A172 (cell line): ENCODE results near the gene GPX6. TPM values are rescaled to one million over a fixed set of nuclear protein-coding genes. Genes with fewer than 3 reads are reported as not detected.
"Not testable (repeated sequence)": the region's sequence is repeated elsewhere in the genome, so short reads cannot be mapped to it uniquely, and the experiment has no call there.

Source experiments
- DNase-seq: peaks from one replicate; pipeline ENCODE4 v3.0.0-alpha.2; 2015; ENCODE audit warnings: low spot score
- total RNA-seq: library from RNA; depleted of rRNA; stranded (reverse); fragments of >200 nt; shearing (Covaris generic); gene quantifications from 2 replicates; pipeline ENCODE4 v1.2.3, GENCODE V29; 2014; rRNA removed

GPX6 gene
- total RNA-seq, 1 experiment from 2014 or later: not detected

- DNase-seq: no peak
Observed at GRCh38 chr6:28485482-28485881, 30.1 kb downstream of the GPX6 start.

GRCh38 chr6:28480253-28480932, 35.2 kb downstream of the GPX6 start:
- no peak for DNase-seq

- DNase-seq: no peak
Observed at GRCh38 chr6:28478518-28478917, 37.1 kb downstream of the GPX6 start.

GRCh38 chr6:28474441-28475219, 41.0 kb downstream of the GPX6 start:
- DNase-seq: peak; percentile 91

GRCh38 chr6:28469153-28469745, 46.3 kb downstream of the GPX6 start:
- not testable (repeated sequence) for DNase-seq

- DNase-seq: no peak
Observed at GRCh38 chr6:28468056-28468455, 47.5 kb downstream of the GPX6 start.

GRCh38 chr6:28462401-28462800, 53.2 kb downstream of the GPX6 start:
- DNase-seq: no peak

GRCh38 chr6:28458568-28458967, 57.0 kb downstream of the GPX6 start:
- no peak for DNase-seq

Other genes with a start within 250 kb of the GPX6 start
- 16.9 and 18.7 TPM in 2 replicates for gene ZSCAN26, start 248.7 kb downstream of the GPX6 start, total RNA-seq
- gene PGBD1, start 234.2 kb downstream of the GPX6 start, total RNA-seq: 9.1 and 12.0 TPM in 2 replicates
- 17.4 and 24.4 TPM in 2 replicates for gene ZSCAN31, start 179.6 kb downstream of the GPX6 start, total RNA-seq
- gene ZKSCAN3, start 165.8 kb downstream of the GPX6 start, total RNA-seq: 3.7 and 5.0 TPM in 2 replicates
- gene ZSCAN12, start 116.0 kb downstream of the GPX6 start, total RNA-seq: 5.3 and 7.3 TPM in 2 replicates
- 1.0 and 3.2 TPM in 2 replicates for gene ZSCAN23, start 72.3 kb downstream of the GPX6 start, total RNA-seq
- gene GPX5, start 10.1 kb upstream of the GPX6 start, total RNA-seq: not detected in 2 replicates